ENCODE data around the gene CXorf38. TPM values are rescaled to one million over a fixed set of nuclear protein-coding genes. Genes with fewer than 3 reads are reported as not detected.

Gene CXorf38
- total and polyA plus RNA-seq, 2 of the 8 experiments (the other 6 are each of a cell fraction or from before 2014, with no cell fraction given) = 3.6 to 6.4 TPM

- Histone ChIP-seq H4K91ac (replicated peaks; ENCODE audit: insufficient read length, low read length) (no peak overlapping the region), H3K36me3 (ENCODE audit: control insufficient read depth in 2 of 4, insufficient read depth in 4 of 4, low read length in 3 of 4) (peaks cover 0 to 19% (median 0%) of the 10 kb centered on the region in 4 experiments; a peak in 2 of 8 replicates), H3K27ac (ENCODE audit: low read depth, low read length) (no peak overlapping the region; the same call in 1 of the 2 replicates), H3K4ac (replicated peaks; ENCODE audit: insufficient read length, low read depth, low read length) (no peak overlapping the region), H3K9ac (replicated peaks in 1 of 4; ENCODE audit: extremely low read depth in 1 of 4, low read depth in 3 of 4, low read length in 3 of 4) (peak overlapping the region in 3 of 4 experiments; percentile 25 to 67 (median 55); a peak in 5 of 7 replicates), H3K14ac (ENCODE audit: insufficient read length) (no peak overlapping the region), H3K4me3 (ENCODE audit: extremely low read depth in 1 of 4, insufficient read depth in 2 of 4, low read depth in 3 of 4, low read length in 4 of 4) (peak overlapping the region; percentile 43 to 91 (median 66)), H4K20me1 (replicated peaks in 1 of 2; ENCODE audit: control insufficient read depth in 1 of 2, insufficient read depth in 2 of 2, low read length in 2 of 2) (peaks cover 0 to 7% of the 10 kb centered on the region in 2 experiments), H2AK5ac (ENCODE audit: low read depth, low read length) (no peak overlapping the region), H3K18ac (ENCODE audit: extremely low read depth, low read length) (no peak overlapping the region), H4K5ac (ENCODE audit: insufficient read length, low read depth, low read length) (no peak overlapping the region), H2BK12ac (ENCODE audit: low read depth, low read length) (no peak overlapping the region), H3K27me3 (replicated peaks in 1 of 4; ENCODE audit: control insufficient read depth in 3 of 4, extremely low read depth in 1 of 4, insufficient read depth in 3 of 4, low read length in 3 of 4) (no peaks in the 10 kb centered on the region), H2BK5ac (ENCODE audit: low read depth, low read length) (no peak overlapping the region), H3K4me2 (ENCODE audit: insufficient read depth in 1 of 2, low read depth in 2 of 2, low read length in 2 of 2) (peak overlapping the region; percentile 73 to 89), H3K4me1 (replicated peaks in 1 of 4; ENCODE audit: control insufficient read depth in 3 of 4, insufficient read depth in 4 of 4, low read length in 3 of 4) (peaks cover 0 to 3% (median 0%) of the 10 kb centered on the region in 4 experiments; a peak in 2 of 7 replicates), H3K56ac (replicated peaks; ENCODE audit: insufficient read length, low read depth, low read length) (no peak overlapping the region), H3K23me2 (ENCODE audit: low read depth, low read length) (peaks cover 5% of the 10 kb centered on the region), H2BK120ac (replicated peaks; ENCODE audit: low read depth, low read length) (no peak overlapping the region), H3K79me1 (ENCODE audit: low read depth, low read length) (0 out of 2 replicates have a peak, but pooled peaks cover 2% of the 10 kb centered on the region), H2BK15ac (ENCODE audit: low read length) (no peak overlapping the region), H3K23ac (ENCODE audit: insufficient read length) (no peak overlapping the region), H3K9me3 (ENCODE audit: insufficient read depth in 2 of 2, low read depth in 1 of 2, low read length in 1 of 2) (no peaks in the 10 kb centered on the region), H4K8ac (ENCODE audit: extremely low read depth, insufficient read depth, low read length) (no peak overlapping the region), H2BK20ac (ENCODE audit: low read length) (no peak overlapping the region), H3K79me2 (ENCODE audit: control insufficient read depth in 1 of 2, insufficient read depth in 2 of 2, low read length in 2 of 2) (peaks cover 0 to 14% of the 10 kb centered on the region in 2 experiments; a peak in 2 of 4 replicates), H2AFZ (ENCODE audit: low read length) (no peak overlapping the region)
- WGBS, 2 experiments (ENCODE audit: extremely low coverage in 1 of 2, insufficient coverage in 1 of 2, insufficient read length in 1 of 2, insufficient replicate concordance in 2 of 2, low coverage in 1 of 2, low lambda C conversion rate in 2 of 2, missing lambda C conversion rate in 1 of 2) = 17% methylated on average over 12 of the region's 33 CpGs; no CpG with 5 or more reads in 1 of the 2 experiments
- CTCF ChIA-PET (ENCODE audit: partially characterized antibody) = no interaction called here
- POLR2A ChIA-PET (ENCODE audit: partially characterized antibody) = interaction anchor here (0.9 to 1.3 kb wide), 3 partner anchors 9 to 103 kb away, joined by 3 to 4 read pairs (median 3); no protein-coding TSS in a partner anchor
- FAIRE-seq (no peak), DNase-seq (ENCODE audit: low read depth in 1 of 2, low spot score in 2 of 2) (peak in 1 of 2 experiments; percentile 52)
- no peak for TF ChIP-seq TEAD4 (IDR thresholded peaks at IDR 0.05; ENCODE audit: low read depth, low read length)
- TF ChIP-seq POLR2AphosphoS5 (IDR thresholded peaks at IDR 0.05; ENCODE audit: low read depth, low read length) = no peak
- no peak for TF ChIP-seq CTCF (IDR thresholded peaks at IDR 0.05; ENCODE audit: control extremely low read depth in 1 of 3, insufficient read depth in 1 of 3, low read depth in 1 of 3, low read length in 3 of 3)
- no peak for TF ChIP-seq CREB1 (IDR thresholded peaks at IDR 0.05)
- TF ChIP-seq USF2 (IDR thresholded peaks at IDR 0.05; ENCODE audit: low read length) = no peak
- no peak for TF ChIP-seq ASH2L (IDR thresholded peaks at IDR 0.05; ENCODE audit: low read length)
- no peak for TF ChIP-seq YY1 (IDR thresholded peaks at IDR 0.05; ENCODE audit: low read depth, low read length)
- no peak for TF ChIP-seq SP2 (IDR thresholded peaks at IDR 0.05; ENCODE audit: low read length)
- no peak for TF ChIP-seq RFX5 (IDR thresholded peaks at IDR 0.05; ENCODE audit: borderline replicate concordance, low read depth, low read length)
Measured at GRCh38 chrX:40646489-40647306, 663 bp downstream of the CXorf38 start.

Measured in H1 (cell line).